ENCODE measurements around the gene VPS37D.
"Not testable (repeated sequence)": the region's sequence is repeated elsewhere in the genome, so short reads cannot be mapped to it uniquely, and the experiment has no call there.

VPS37D gene

GRCh38 chr7:73706126-73707044, 38.8 kb downstream of the VPS37D start:
- DNase-seq: no peak

- peak; percentile 47 for DNase-seq
Observed at GRCh38 chr7:73707045-73707631, 39.5 kb downstream of the VPS37D start.

GRCh38 chr7:73708961-73709549, 41.4 kb downstream of the VPS37D start:
- no peak for DNase-seq

- DNase-seq: no peak
Observed at GRCh38 chr7:73712773-73713172, 45.1 kb downstream of the VPS37D start.

- not testable (repeated sequence) for DNase-seq
Observed at GRCh38 chr7:73713319-73713718, 45.7 kb downstream of the VPS37D start.

- DNase-seq: peak; percentile 77
Observed at GRCh38 chr7:73715648-73716317, 48.2 kb downstream of the VPS37D start.

GRCh38 chr7:73716318-73716890, 48.8 kb downstream of the VPS37D start:
- DNase-seq: no peak

- DNase-seq: no peak
Observed at GRCh38 chr7:73717025-73717807, 49.6 kb downstream of the VPS37D start.

GRCh38 chr7:73717991-73718405, 50.4 kb downstream of the VPS37D start:
- peak; percentile 91 for DNase-seq

- DNase-seq: no peak
Observed at GRCh38 chr7:73718438-73718881, 50.8 kb downstream of the VPS37D start.

- peak; percentile 82 for DNase-seq
Observed at GRCh38 chr7:73718905-73719805, 51.5 kb downstream of the VPS37D start, which contains the start of gene STX1A. Gene STX1A (minus strand): TSS chr7:73719669. CDS start chr7:73719631, 38 bp downstream.

- no peak for DNase-seq
Observed at GRCh38 chr7:73719806-73720169, 52.2 kb downstream of the VPS37D start.

- not testable (repeated sequence) for DNase-seq
Observed at GRCh38 chr7:73720443-73720842, 52.8 kb downstream of the VPS37D start.

- no peak for DNase-seq
Observed at GRCh38 chr7:73721377-73721817, 53.8 kb downstream of the VPS37D start.
